Measurements from ENCODE around the gene KHDC3L.
"Not testable (repeated sequence)": the region's sequence is repeated elsewhere in the genome, so short reads cannot be mapped to it uniquely, and the experiment has no call there.

Gene KHDC3L

DNA sequence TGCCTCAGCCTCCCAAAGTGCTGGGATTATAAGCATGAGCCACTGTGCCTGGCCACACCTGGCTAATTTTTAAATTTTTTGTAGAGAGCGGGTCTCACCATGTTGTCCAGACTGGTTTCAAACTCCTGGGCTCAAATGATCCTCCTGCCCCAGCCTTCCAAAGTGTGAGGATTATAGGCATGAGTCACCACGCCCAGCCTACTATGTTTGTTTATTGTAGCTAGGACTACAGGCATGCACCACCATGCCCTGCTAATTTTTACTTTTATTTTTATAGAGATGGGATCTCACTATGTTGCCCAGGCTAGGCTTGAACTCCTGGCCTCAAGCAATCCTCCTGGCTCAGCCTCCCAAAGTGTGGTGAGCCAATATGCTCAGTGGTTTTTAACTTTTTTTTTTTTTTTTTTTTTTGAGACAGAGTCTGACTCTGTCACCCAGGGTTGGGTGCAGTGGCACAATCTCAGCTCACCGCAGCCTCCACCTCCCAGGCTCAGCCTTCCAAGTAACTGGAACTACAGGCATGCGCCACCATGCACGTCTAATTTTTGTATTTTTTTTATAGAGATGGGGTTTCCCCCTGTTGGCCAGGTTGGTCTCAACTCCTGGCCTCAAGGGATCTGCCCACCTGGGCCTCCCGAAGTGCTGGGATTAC lies 20.1 kb downstream of the KHDC3L start:
- H3K4me3 ChIP-seq (replicated peaks; ENCODE audit: low read depth, low read length): no peak overlapping the region
- TF ChIP-seq, protein P1, sequence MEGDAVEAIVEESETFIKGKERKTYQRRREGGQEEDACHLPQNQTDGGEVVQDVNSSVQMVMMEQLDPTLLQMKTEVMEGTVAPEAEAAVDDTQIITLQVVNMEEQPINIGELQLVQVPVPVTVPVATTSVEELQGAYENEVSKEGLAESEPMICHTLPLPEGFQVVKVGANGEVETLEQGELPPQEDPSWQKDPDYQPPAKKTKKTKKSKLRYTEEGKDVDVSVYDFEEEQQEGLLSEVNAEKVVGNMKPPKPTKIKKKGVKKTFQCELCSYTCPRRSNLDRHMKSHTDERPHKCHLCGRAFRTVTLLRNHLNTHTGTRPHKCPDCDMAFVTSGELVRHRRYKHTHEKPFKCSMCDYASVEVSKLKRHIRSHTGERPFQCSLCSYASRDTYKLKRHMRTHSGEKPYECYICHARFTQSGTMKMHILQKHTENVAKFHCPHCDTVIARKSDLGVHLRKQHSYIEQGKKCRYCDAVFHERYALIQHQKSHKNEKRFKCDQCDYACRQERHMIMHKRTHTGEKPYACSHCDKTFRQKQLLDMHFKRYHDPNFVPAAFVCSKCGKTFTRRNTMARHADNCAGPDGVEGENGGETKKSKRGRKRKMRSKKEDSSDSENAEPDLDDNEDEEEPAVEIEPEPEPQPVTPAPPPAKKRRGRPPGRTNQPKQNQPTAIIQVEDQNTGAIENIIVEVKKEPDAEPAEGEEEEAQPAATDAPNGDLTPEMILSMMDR (IDR thresholded peaks at IDR 0.05; ENCODE audit: low read length, missing control alignments): no peak
- DNase-seq (ENCODE audit: low read depth): no peak

DNA sequence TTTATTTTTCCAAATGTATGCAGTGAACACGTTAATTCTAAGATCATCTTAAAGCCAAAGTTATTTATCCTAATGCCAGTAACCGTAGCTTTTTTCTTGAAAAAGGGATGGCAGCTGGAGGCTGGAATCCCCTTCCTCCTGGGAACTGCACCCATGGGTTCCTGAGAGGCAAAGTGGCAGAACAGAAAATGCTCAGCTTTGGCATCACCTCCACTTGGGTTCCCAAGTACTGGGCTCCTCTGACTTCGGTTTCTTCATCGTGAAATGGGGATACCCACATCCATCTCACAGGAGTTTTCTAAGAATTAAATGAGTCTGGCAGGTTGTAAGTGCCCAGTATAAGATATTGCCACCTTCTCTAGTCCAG lies 26.0 kb downstream of the KHDC3L start:
- TF ChIP-seq, protein P1 (IDR thresholded peaks at IDR 0.05; ENCODE audit: low read length, missing control alignments): no peak
- no peak for DNase-seq (ENCODE audit: low read depth)
- H3K4me3 ChIP-seq (replicated peaks; ENCODE audit: low read depth, low read length): peak overlapping the region; percentile 65

DNA sequence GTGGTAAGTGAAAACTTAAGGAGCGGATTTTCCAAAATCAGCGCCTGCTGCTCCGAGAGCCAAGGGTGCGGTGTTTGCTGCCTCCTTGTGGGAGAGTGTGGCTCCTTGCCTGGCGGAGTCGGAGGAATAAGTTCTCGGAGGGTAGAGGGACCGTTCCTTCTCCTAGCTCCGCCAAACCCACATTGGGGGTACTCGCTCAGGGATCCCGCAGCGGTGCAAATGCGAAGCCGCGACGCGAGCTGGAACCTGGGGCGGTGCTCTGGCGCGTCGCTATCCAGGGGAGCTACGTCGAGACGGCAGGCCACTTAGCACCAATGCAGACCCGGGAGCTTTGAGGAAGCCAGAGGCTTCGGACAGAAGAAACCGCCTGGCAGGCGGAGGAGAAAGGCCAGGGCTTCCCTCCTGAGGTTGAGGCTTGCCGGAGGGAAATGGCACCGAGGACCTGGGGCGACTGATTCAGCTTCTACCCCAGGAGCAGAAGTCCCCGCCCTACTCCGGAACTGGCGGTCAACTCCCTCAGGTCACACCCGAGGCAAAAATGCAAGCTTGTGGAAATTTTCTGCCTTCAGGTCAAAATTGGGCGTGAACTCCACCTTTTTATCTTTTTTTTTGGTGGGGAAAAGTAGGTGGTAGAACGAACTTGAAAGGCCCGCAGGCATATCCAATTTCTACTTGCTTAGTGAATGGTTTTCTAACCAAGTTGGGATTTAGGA lies 26.5 kb downstream of the KHDC3L start:
- DNase-seq (ENCODE audit: low read depth): peak; percentile 67
- peak overlapping the region; percentile 65 for H3K4me3 ChIP-seq (replicated peaks; ENCODE audit: low read depth, low read length)
- TF ChIP-seq, protein P1 (IDR thresholded peaks at IDR 0.05; ENCODE audit: low read length, missing control alignments): peak; percentile 77

DNA sequence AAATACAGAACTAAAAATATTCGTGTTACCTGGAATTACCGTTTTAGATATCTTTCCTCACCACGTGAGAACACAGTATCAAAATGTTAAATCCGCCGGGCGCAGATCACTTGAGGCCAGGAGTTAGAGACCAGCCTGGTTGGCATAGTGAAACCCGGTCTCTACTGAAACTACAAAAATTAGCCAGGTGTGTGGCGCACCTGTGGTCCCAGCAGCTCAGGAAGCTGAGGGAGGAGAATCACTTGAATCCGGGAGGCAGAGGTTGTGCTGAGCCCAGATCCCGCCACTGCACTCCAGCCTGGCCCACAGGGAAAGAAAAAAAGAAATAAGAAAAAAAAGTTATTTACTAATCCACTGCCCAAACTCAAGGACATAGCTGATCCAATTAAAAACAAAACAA lies 27.4 kb downstream of the KHDC3L start:
- DNase-seq (ENCODE audit: low read depth): no peak
- H3K4me3 ChIP-seq (replicated peaks; ENCODE audit: low read depth, low read length): no peak overlapping the region
- TF ChIP-seq, protein P1 (IDR thresholded peaks at IDR 0.05; ENCODE audit: low read length, missing control alignments): no peak

DNA sequence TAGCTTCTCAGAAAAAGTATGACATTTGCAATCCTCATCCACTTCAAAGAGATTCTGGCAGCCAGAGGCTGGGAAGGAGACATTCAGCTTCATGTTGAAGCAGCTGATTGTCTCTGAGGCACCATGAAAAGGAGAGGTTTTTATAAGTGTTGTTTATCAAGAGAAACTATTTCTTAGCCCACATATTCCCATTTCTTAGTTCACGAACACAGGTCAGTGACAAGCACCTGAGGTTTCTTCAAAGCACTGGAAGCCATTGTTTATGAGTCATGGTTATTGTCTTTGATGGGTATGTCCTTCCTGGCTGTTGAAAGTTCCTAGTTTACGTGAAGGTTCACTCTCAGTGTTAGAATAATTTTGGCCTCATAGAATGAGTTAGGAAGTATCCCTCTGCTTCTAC lies 29.2 kb downstream of the KHDC3L start:
- no peak overlapping the region for H3K4me3 ChIP-seq (replicated peaks; ENCODE audit: low read depth, low read length)
- no peak for DNase-seq (ENCODE audit: low read depth)
- TF ChIP-seq, protein P1 (IDR thresholded peaks at IDR 0.05; ENCODE audit: low read length, missing control alignments): no peak

DNA sequence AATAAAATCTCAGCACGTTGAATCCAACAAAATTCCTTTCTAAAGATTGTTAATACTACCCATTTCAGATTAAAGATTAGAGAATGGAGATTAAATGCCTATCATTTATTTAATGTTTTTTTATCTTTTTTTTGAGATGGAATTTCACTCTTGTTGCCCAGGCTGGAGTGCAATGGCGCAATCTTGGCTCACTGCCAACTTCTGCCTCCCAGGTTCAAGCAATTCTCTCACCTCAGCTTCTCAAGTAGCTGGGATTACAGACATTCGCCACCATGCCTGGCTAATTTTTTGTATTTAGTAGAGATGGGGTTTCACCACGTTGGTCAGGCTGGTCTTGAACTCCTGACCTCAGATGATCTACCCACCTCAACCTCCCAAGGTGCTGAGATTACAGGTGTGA lies 29.7 kb downstream of the KHDC3L start:
- H3K4me3 ChIP-seq (replicated peaks; ENCODE audit: low read depth, low read length): not testable (repeated sequence)
- peak; percentile 16 for DNase-seq (ENCODE audit: low read depth)

DNA sequence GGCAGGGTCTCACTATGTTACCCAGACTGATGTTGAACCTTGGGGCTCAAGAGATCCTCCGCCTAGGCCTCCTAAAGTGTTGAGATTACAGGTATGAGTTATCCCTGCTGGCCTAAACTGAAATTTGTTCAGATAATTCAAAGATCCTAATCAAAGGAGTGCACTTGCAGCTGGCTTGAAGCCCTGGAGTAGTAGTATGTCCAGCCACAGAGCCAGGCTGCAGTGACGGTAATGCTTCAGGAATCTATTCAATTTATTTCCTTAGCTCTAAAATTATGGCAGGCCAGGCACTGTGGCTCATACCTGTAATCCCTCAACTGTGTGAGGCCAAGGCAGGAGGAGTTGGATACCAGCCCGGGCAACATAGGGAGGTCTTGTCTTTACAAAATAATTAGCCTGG lies 30.8 kb downstream of the KHDC3L start:
- H3K4me3 ChIP-seq (replicated peaks; ENCODE audit: low read depth, low read length): no peak overlapping the region
- TF ChIP-seq, protein P1 (IDR thresholded peaks at IDR 0.05; ENCODE audit: low read length, missing control alignments): no peak
- no peak for DNase-seq (ENCODE audit: low read depth)

Data from fibroblast of pulmonary artery (primary cell).